ENCODE results near the gene MCM3. TPM values are rescaled to one million over a fixed set of nuclear protein-coding genes. Genes with fewer than 3 reads are reported as not detected.

Gene MCM3
- total and polyA plus RNA-seq, 2 donors (not counting 1 experiment from before 2014, with no cell fraction given): 15.9 to 40.3 TPM

DNA sequence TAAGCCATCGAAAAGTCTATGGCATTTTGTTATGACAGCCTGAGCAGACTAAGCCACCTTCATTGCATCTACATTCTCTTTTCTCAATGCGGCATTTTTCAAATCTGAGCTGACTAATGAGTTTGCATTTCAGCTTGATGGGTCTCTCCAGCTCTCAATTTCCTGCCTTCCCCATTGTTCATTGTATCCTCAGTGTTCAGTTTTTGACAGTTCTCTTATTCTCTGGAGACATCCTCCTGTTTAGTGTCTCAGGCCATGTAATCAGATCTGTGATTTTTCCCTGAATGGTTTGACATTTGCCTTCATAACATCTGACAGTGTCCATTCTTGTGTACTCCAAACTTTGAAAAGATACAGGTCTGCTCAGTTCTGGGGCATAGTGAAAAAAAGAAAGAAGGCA is 27.9 kb upstream of the MCM3 start:
- TF ChIP-seq EZH2 (IDR thresholded peaks at IDR 0.05; ENCODE audit: low read length, missing control alignments): no peak
- TF ChIP-seq, protein P1, sequence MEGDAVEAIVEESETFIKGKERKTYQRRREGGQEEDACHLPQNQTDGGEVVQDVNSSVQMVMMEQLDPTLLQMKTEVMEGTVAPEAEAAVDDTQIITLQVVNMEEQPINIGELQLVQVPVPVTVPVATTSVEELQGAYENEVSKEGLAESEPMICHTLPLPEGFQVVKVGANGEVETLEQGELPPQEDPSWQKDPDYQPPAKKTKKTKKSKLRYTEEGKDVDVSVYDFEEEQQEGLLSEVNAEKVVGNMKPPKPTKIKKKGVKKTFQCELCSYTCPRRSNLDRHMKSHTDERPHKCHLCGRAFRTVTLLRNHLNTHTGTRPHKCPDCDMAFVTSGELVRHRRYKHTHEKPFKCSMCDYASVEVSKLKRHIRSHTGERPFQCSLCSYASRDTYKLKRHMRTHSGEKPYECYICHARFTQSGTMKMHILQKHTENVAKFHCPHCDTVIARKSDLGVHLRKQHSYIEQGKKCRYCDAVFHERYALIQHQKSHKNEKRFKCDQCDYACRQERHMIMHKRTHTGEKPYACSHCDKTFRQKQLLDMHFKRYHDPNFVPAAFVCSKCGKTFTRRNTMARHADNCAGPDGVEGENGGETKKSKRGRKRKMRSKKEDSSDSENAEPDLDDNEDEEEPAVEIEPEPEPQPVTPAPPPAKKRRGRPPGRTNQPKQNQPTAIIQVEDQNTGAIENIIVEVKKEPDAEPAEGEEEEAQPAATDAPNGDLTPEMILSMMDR (conservative IDR thresholded peaks at IDR 0.05 in 1 of 2, IDR thresholded peaks at IDR 0.05 in 1 of 2; ENCODE audit: low read depth in 1 of 2, low read length in 2 of 2): no peak
- Histone ChIP-seq H3K9me3 (ENCODE audit: control insufficient read depth, insufficient read depth, low read depth, low read length) (no peaks in the 10 kb centered on the region), H3K79me2 (ENCODE audit: control insufficient read depth, insufficient read depth, low read length) (no peaks in the 10 kb centered on the region), H3K4me1 (ENCODE audit: control insufficient read depth, extremely low read depth, insufficient read depth, low read length) (no peaks in the 10 kb centered on the region), H3K4me2 (ENCODE audit: extremely low read depth, insufficient read depth, low read length) (no peak overlapping the region), H2AFZ (ENCODE audit: low read length) (no peak overlapping the region), H3K36me3 (ENCODE audit: control insufficient read depth, insufficient read depth, low read length) (no peaks in the 10 kb centered on the region), H3K27me3 (ENCODE audit: control insufficient read depth, insufficient read depth, low read length) (no peaks in the 10 kb centered on the region), H3K4me3 (replicated peaks in 1 of 4; ENCODE audit: control extremely low read depth in 1 of 4, insufficient read depth in 1 of 4, low read depth in 3 of 4, low read length in 4 of 4) (no peak overlapping the region), H3K9ac (ENCODE audit: insufficient read depth, low read length) (no peak overlapping the region), H4K20me1 (ENCODE audit: control insufficient read depth, extremely low read depth, insufficient read depth, low read length) (no peaks in the 10 kb centered on the region), H3K27ac (ENCODE audit: insufficient read depth, low read length) (no peak overlapping the region)
- no peak for DNase-seq (ENCODE audit: low read depth in 2 of 2)

GRCh38 chr6:52310932-52311331 is 26.4 kb upstream of the MCM3 start:
- no peaks in the 10 kb centered on the region for H3K4me1 ChIP-seq (ENCODE audit: control insufficient read depth, extremely low read depth, insufficient read depth, low read length)
- H4K20me1 ChIP-seq (ENCODE audit: control insufficient read depth, extremely low read depth, insufficient read depth, low read length): no peaks in the 10 kb centered on the region
- no peak for DNase-seq (ENCODE audit: low read depth in 2 of 2)
- H3K9me3 ChIP-seq (ENCODE audit: control insufficient read depth, insufficient read depth, low read depth, low read length): no peaks in the 10 kb centered on the region
- no peak overlapping the region for H3K4me2 ChIP-seq (ENCODE audit: extremely low read depth, insufficient read depth, low read length)
- H2AFZ ChIP-seq (ENCODE audit: low read length): no peak overlapping the region
- no peak overlapping the region for H3K4me3 ChIP-seq (replicated peaks in 1 of 4; ENCODE audit: control extremely low read depth in 1 of 4, insufficient read depth in 1 of 4, low read depth in 3 of 4, low read length in 4 of 4)
- no peaks in the 10 kb centered on the region for H3K27me3 ChIP-seq (ENCODE audit: control insufficient read depth, insufficient read depth, low read length)
- no peak overlapping the region for H3K27ac ChIP-seq (ENCODE audit: insufficient read depth, low read length)
- no peak overlapping the region for H3K9ac ChIP-seq (ENCODE audit: insufficient read depth, low read length)
- no peak for TF ChIP-seq EZH2 (IDR thresholded peaks at IDR 0.05; ENCODE audit: low read length, missing control alignments)
- TF ChIP-seq, protein P1 (conservative IDR thresholded peaks at IDR 0.05 in 1 of 2, IDR thresholded peaks at IDR 0.05 in 1 of 2; ENCODE audit: low read depth in 1 of 2, low read length in 2 of 2): no peak
- no peaks in the 10 kb centered on the region for H3K36me3 ChIP-seq (ENCODE audit: control insufficient read depth, insufficient read depth, low read length)
- no peaks in the 10 kb centered on the region for H3K79me2 ChIP-seq (ENCODE audit: control insufficient read depth, insufficient read depth, low read length)

DNA sequence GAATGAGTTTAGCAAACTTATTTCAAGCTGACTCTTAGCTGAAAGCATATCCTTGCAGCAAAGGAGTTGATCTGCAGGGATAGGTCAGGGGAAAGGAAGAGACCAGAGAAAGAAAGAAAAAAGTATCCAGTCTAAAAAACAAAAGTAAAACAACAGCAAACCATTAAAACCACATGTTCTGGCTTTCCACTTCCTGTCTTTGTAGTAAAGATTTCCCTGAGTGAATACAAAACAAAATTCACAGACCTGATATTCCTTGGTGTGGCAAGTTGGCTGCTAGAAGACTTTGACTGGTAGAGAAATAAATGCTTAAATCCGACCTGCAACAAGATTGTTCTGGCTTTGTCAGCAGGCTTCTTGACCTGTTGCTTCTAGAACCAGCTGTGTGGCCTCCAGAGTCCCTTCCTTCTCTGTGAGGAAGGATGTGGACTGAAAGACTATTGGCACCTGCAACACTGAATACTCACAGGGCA is 23.4 kb upstream of the MCM3 start:
- no peaks in the 10 kb centered on the region for H3K36me3 ChIP-seq (ENCODE audit: control insufficient read depth, insufficient read depth, low read length)
- H4K20me1 ChIP-seq (ENCODE audit: control insufficient read depth, extremely low read depth, insufficient read depth, low read length): no peaks in the 10 kb centered on the region
- H3K4me2 ChIP-seq (ENCODE audit: extremely low read depth, insufficient read depth, low read length): no peak overlapping the region
- H3K9me3 ChIP-seq (ENCODE audit: control insufficient read depth, insufficient read depth, low read depth, low read length): no peaks in the 10 kb centered on the region
- no peak overlapping the region for H3K9ac ChIP-seq (ENCODE audit: insufficient read depth, low read length)
- no peak for TF ChIP-seq EZH2 (IDR thresholded peaks at IDR 0.05; ENCODE audit: low read length, missing control alignments)
- TF ChIP-seq, protein P1 (conservative IDR thresholded peaks at IDR 0.05 in 1 of 2, IDR thresholded peaks at IDR 0.05 in 1 of 2; ENCODE audit: low read depth in 1 of 2, low read length in 2 of 2): no peak
- no peaks in the 10 kb centered on the region for H3K27me3 ChIP-seq (ENCODE audit: control insufficient read depth, insufficient read depth, low read length)
- DNase-seq (ENCODE audit: low read depth in 2 of 2): no peak
- no peak overlapping the region for H2AFZ ChIP-seq (ENCODE audit: low read length)
- no peak overlapping the region for H3K27ac ChIP-seq (ENCODE audit: insufficient read depth, low read length)
- no peaks in the 10 kb centered on the region for H3K4me1 ChIP-seq (ENCODE audit: control insufficient read depth, extremely low read depth, insufficient read depth, low read length)
- no peaks in the 10 kb centered on the region for H3K79me2 ChIP-seq (ENCODE audit: control insufficient read depth, insufficient read depth, low read length)
- no peak overlapping the region for H3K4me3 ChIP-seq (replicated peaks in 1 of 4; ENCODE audit: control extremely low read depth in 1 of 4, insufficient read depth in 1 of 4, low read depth in 3 of 4, low read length in 4 of 4)
